IMR-90 (cell line): ENCODE measurements around the gene EFEMP2. TPM values are rescaled to one million over a fixed set of nuclear protein-coding genes. Genes with fewer than 3 reads are reported as not detected.

Source experiments
- ATAC-seq: fragments of 200-7000 bp; cut with Tn5 transposase; 2 replicates; pipeline ENCODE4 v1.9.1; 2020; ENCODE audit warnings: low read depth, mild to moderate bottlenecking, moderate library complexity
- BruUV-seq: library from RNA; stranded (reverse); fragments of 400-500 nt; replicated peaks from 2 replicates; lab custom pipeline; 2021; lab: Mats Ljungman, UMichigan
- CTCF ChIA-PET: fragments of 300-600 bp; formaldehyde crosslinking; extraction: SDS; loops from one replicate; lab custom pipeline; 2021; ENCODE audit warnings: antibody characterized with exemption; lab: Yijun Ruan, JAX
- POLR2A ChIA-PET: fragments of 300-600 bp; sonication (Branson Sonifier 250); formaldehyde crosslinking; loops from one replicate; lab custom pipeline; 2022; ENCODE audit warnings: antibody characterized with exemption; ENCODE audit not compliant: unreplicated experiment; lab: Charles Lee
- DNase-seq: peaks from one replicate; pipeline ENCODE4 v3.0.0; 2013
- H2AFZ ChIP-seq: replicated peaks from 2 replicates; pipeline ENCODE3; 2013; ENCODE audit warnings: low read length, mild to moderate bottlenecking; ENCODE audit not compliant: poor library complexity
- H2AK5ac ChIP-seq: 2 replicates; pipeline ENCODE4 v1.6.1; 2013; ENCODE audit warnings: low read depth, low read length, inconsistent platforms
- H2AK9ac ChIP-seq: replicated peaks from 2 replicates; pipeline ENCODE3; 2013; ENCODE audit warnings: mild to moderate bottlenecking, low read depth, low read length, moderate library complexity; ENCODE audit not compliant: poor library complexity
- H2BK120ac ChIP-seq: 2 replicates; pipeline ENCODE4 v1.6.1; 2013; ENCODE audit warnings: low read depth, low read length, inconsistent platforms
- H2BK15ac ChIP-seq: 3 replicates; pipeline ENCODE4 v1.6.1; 2013; ENCODE audit warnings: low read depth, low read length, inconsistent platforms
- H2BK20ac ChIP-seq: 2 replicates; pipeline ENCODE4 v1.6.1; 2013; ENCODE audit warnings: low read depth, mild to moderate bottlenecking, inconsistent platforms, low read length, moderate library complexity
- H2BK5ac ChIP-seq: 2 replicates; pipeline ENCODE4 v1.6.1; 2013; ENCODE audit warnings: mild to moderate bottlenecking, low read depth, low read length, inconsistent platforms; ENCODE audit not compliant: poor library complexity, severe bottlenecking
- H3K14ac ChIP-seq: replicated peaks from 2 replicates; pipeline ENCODE4 v1.6.1; 2013; ENCODE audit warnings: low read depth, low read length, inconsistent platforms
- H3K18ac ChIP-seq: 2 replicates; pipeline ENCODE4 v1.6.1; 2013; ENCODE audit warnings: low read depth, low read length, control low read depth
- H3K23ac ChIP-seq: 2 replicates; pipeline ENCODE4 v1.6.1; 2013; ENCODE audit warnings: low read depth, low read length, inconsistent platforms
- H3K27ac ChIP-seq: 2 replicates; pipeline ENCODE4 v1.5.1; 2013; ENCODE audit warnings: mild to moderate bottlenecking, control low read depth, low read length; ENCODE audit not compliant: insufficient read depth
- H3K27me3 ChIP-seq: 2 replicates; pipeline ENCODE4 v1.6.1; 2013; ENCODE audit warnings: low read length; ENCODE audit not compliant: control insufficient read depth, insufficient read depth
- H3K36me3 ChIP-seq: 2 replicates; pipeline ENCODE4 v1.6.1; 2013; ENCODE audit warnings: low read length, mixed read lengths; ENCODE audit not compliant: control insufficient read depth, insufficient read depth
- H3K4ac ChIP-seq: 2 replicates; pipeline ENCODE4 v1.6.1; 2013; ENCODE audit warnings: low read depth, low read length, inconsistent platforms
- H3K4me1 ChIP-seq: 2 replicates; pipeline ENCODE4 v1.6.1; 2013; ENCODE audit warnings: low read length, mixed read lengths; ENCODE audit not compliant: control insufficient read depth, insufficient read depth
- H3K4me2 ChIP-seq: 2 replicates; pipeline ENCODE4 v1.6.1; 2013; ENCODE audit warnings: low read depth, mild to moderate bottlenecking, control low read depth, low read length, moderate library complexity
- H3K4me3 ChIP-seq: 2 replicates; pipeline ENCODE4 v1.5.1; 2013; ENCODE audit warnings: low read depth, mild to moderate bottlenecking, control low read depth, low read length, moderate library complexity; ENCODE audit not compliant: insufficient read depth
- H3K56ac ChIP-seq: 2 replicates; pipeline ENCODE4 v1.6.1; 2013; ENCODE audit warnings: low read length, inconsistent platforms; ENCODE audit not compliant: insufficient read depth; ENCODE audit errors: extremely low read depth
- H3K79me1 ChIP-seq, 2 experiments: 2 replicates each; pipeline ENCODE4 v1.6.1; 2013; ENCODE audit warnings: low read length in 2 of 2, inconsistent platforms in 1 of 2, low read depth in 1 of 2
- H3K9ac ChIP-seq: 2 replicates; pipeline ENCODE4 v1.6.1; 2013; ENCODE audit warnings: low read depth, low read length, control low read depth
- H3K9me1 ChIP-seq: 2 replicates; pipeline ENCODE4 v1.6.1; 2013; ENCODE audit warnings: low read length, inconsistent platforms; ENCODE audit not compliant: insufficient read depth
- H3K9me3 ChIP-seq: 2 replicates; pipeline ENCODE4 v1.6.1; 2013; ENCODE audit warnings: low read length; ENCODE audit not compliant: control insufficient read depth, insufficient read depth
- H4K20me1 ChIP-seq: 2 replicates; pipeline ENCODE4 v1.6.1; 2013; ENCODE audit warnings: low read length, inconsistent platforms; ENCODE audit not compliant: insufficient read depth
- H4K5ac ChIP-seq: 2 replicates; pipeline ENCODE4 v1.6.1; 2013; ENCODE audit warnings: mild to moderate bottlenecking, low read depth, low read length, control low read depth
- H4K8ac ChIP-seq, 2 experiments: 2 replicates each; pipeline ENCODE4 v1.6.1; 2013; ENCODE audit warnings: low read depth in 2 of 2, low read length in 2 of 2, control low read depth in 1 of 2, inconsistent platforms in 1 of 2
- H4K91ac ChIP-seq: 2 replicates; pipeline ENCODE4 v1.6.1; 2013; ENCODE audit warnings: low read depth, low read length, inconsistent platforms; ENCODE audit not compliant: insufficient read depth
- NFE2L2 ChIP-seq: fragments of 150-350 bp; IDR thresholded peaks from 2 replicates; pipeline ENCODE4 v1.6.1; 2016; ENCODE audit warnings: low read depth, mild to moderate bottlenecking, low read length
- POLR2A ChIP-seq: IDR thresholded peaks from 2 replicates; pipeline ENCODE4 v1.6.1; 2012; ENCODE audit warnings: mild to moderate bottlenecking, low read depth, low read length
- WGBS, 2 experiments: methylation state at CpG; one replicate each; pipeline versions ENCODE4 v1.1.5 to v1.1.7; 2013; ENCODE audit warnings: missing lambda C conversion rate in 2 of 2; ENCODE audit not compliant: insufficient read length in 1 of 2; ENCODE audit errors: extremely low coverage in 2 of 2; 5-methylcytosine and 5-hydroxymethylcytosine counted together
- dilution Hi-C: fragments of 300-500 bp; cut with HindIII; formaldehyde crosslinking; loops from one replicate; pipeline ENCODE4 v1.14.3; 2018; ENCODE audit warnings: low sequenced_read_pairs; ENCODE audit not compliant: unreplicated experiment
- in situ Hi-C: fragments of 300-500 bp; cut with MboI; formaldehyde crosslinking; loops from 3 replicates; pipeline ENCODE4 v1.14.3; 2019; ENCODE audit warnings: low sequenced_read_pairs, inconsistent platforms, mixed read lengths
- intact Hi-C: fragments of 100-400 bp; cut with micrococcal nuclease; formaldehyde crosslinking; loops from 2 replicates; pipeline ENCODE4 v1.10.0; 2022
- polyA plus RNA-seq, 3 experiments: library from polyadenylated mRNA; depleted of rRNA; stranded (reverse); fragments of >200 nt; gene quantifications; 2 replicates each; pipeline ENCODE4 v1.2.3, GENCODE V29; 2012; ENCODE audit warnings: low replicate concordance in 1 of 3
- total RNA-seq: library from RNA; depleted of rRNA; stranded (reverse); fragments of >200 nt; gene quantifications from 2 replicates; pipeline ENCODE4 v1.2.3, GENCODE V29; 2012

The EFEMP2 gene
- total and polyA plus RNA-seq, 2 of the 4 experiments (the other 2 are of a cell fraction), result 62.7 to 431 TPM

- dilution Hi-C loops (no loop called here), intact Hi-C loops (no loop called here), in situ Hi-C loops (no loop called here)
- no peak overlapping the region for H3K4ac ChIP-seq
- H4K5ac ChIP-seq, result no peak overlapping the region
- 0 out of 2 replicates have a peak, but pooled peaks cover 5% of the 10 kb centered on the region for H3K9me1 ChIP-seq
- TF ChIP-seq NFE2L2 (no peak), POLR2A (0 out of 2 replicates have a peak, but pooled peaks have one; percentile 10)
- H2AK5ac ChIP-seq, result no peak overlapping the region
- no peak overlapping the region for H3K18ac ChIP-seq
- H3K9me3 ChIP-seq, result no peaks in the 10 kb centered on the region
- H3K36me3 ChIP-seq, result peaks cover 61% of the 10 kb centered on the region
- H2BK120ac ChIP-seq, result no peak overlapping the region
- no peak overlapping the region for H4K8ac ChIP-seq
- no peak overlapping the region for H3K9ac ChIP-seq
- no peak overlapping the region for H4K91ac ChIP-seq
- no peak overlapping the region for H3K4me2 ChIP-seq
- H4K20me1 ChIP-seq, result peaks cover 47% of the 10 kb centered on the region
- no peak overlapping the region for H3K14ac ChIP-seq
- BruUV-seq, result no TSS peak
- no peak overlapping the region for H2AFZ ChIP-seq
- H2BK20ac ChIP-seq, result no peak overlapping the region
- 83% methylated on average over 4 of the region's 24 CpGs; no CpG with 5 or more reads in 1 of the 2 experiments for WGBS, 2 experiments
- no peak overlapping the region for H3K27ac ChIP-seq
- ChIA-PET POLR2A (interaction anchor here (1.4 kb wide), 1 partner anchor 10 kb away, joined by 5 read pairs; no protein-coding TSS in a partner anchor), CTCF (interaction anchor here (2.0 kb wide), 1 partner anchor 10 kb away, joined by 7 read pairs; the partner anchor contains the start of gene MUS81)
- H2BK15ac ChIP-seq, result no peak overlapping the region
- 0 out of 2 replicates have a peak overlapping the region, but pooled peaks have one; percentile 20 for H3K23ac ChIP-seq
- H2AK9ac ChIP-seq, result no peak overlapping the region
- no peak overlapping the region for H2BK5ac ChIP-seq
- DNase-seq (no peak), ATAC-seq (no peak)
- H3K79me1 ChIP-seq, result peaks cover 18 to 69% of the 10 kb centered on the region in 2 experiments
- H3K4me1 ChIP-seq, result peaks cover 14% of the 10 kb centered on the region
- H3K4me3 ChIP-seq, result no peak overlapping the region
- no peaks in the 10 kb centered on the region for H3K27me3 ChIP-seq
- H3K56ac ChIP-seq, result no peak overlapping the region
Measured at GRCh38 chr11:65869643-65870306, 2.8 kb downstream of the EFEMP2 start.
